Thyroid gland (tissue), 4 donors: ENCODE measurements around the gene PHACTR3.

ENCODE experiments used
- CTCF ChIP-seq, 6 experiments: fragments of 200-600 bp in 3 of 6; fragments of 450-650 bp in 3 of 6; sonication (generic) in 3 of 6; IDR thresholded peaks; one replicate each; pipeline ENCODE4 v1.5.1; 2016 to 2019; ENCODE audit warnings: antibody characterized with exemption in 6 of 6, mild to moderate bottlenecking in 2 of 6, inconsistent platforms in 1 of 6, moderate library complexity in 1 of 6
- POLR2A ChIP-seq, 2 donors: fragments of 450-650 bp; IDR thresholded peaks; one replicate each; pipeline ENCODE4 v1.6.1; 2017; ENCODE audit warnings: antibody characterized with exemption in 2 of 2, mild to moderate bottlenecking in 2 of 2, moderate library complexity in 1 of 2

- no peak for TF ChIP-seq CTCF (IDR thresholded peaks at IDR 0.05)
- TF ChIP-seq POLR2A (IDR thresholded peaks at IDR 0.05): no peak
Observed at GRCh38 chr20:59792300-59792699, 188.0 kb downstream of the PHACTR3 start.
